HCT116 (cell line): ENCODE measurements around the gene ADCK2. TPM values are rescaled to one million over a fixed set of nuclear protein-coding genes. Genes with fewer than 3 reads are reported as not detected.

Experiments used
- ATAC-seq: fragments of 200-7000 bp; cut with Tn5 transposase; 2 replicates; pipeline ENCODE4 v1.9.1; 2020; ENCODE audit warnings: mild to moderate bottlenecking, moderate library complexity
- BruUV-seq: library from RNA; stranded (reverse); fragments of 400-500 nt; replicated peaks from 2 replicates; lab custom pipeline; 2021; lab: Mats Ljungman, UMichigan
- CTCF ChIA-PET: fragments of 300-600 bp; sonication (Branson Sonifier 250); formaldehyde crosslinking; loops from one replicate; lab custom pipeline; 2021; ENCODE audit warnings: antibody characterized with exemption; lab: Charles Lee
- POLR2A ChIA-PET: fragments of 300-600, 350-600 bp; sonication (Branson Sonifier 250); formaldehyde crosslinking; loops from one replicate; lab custom pipeline; 2021; ENCODE audit warnings: antibody characterized with exemption; lab: Charles Lee
- RAD21 ChIA-PET, 2 experiments: fragments of 300-600 bp; sonication (Branson Sonifier 250); formaldehyde crosslinking; loops; one replicate each; lab custom pipeline; 2023; ENCODE audit warnings: low total read pairs in 2 of 2; ENCODE audit not compliant: uncharacterized antibody in 2 of 2, unreplicated experiment in 2 of 2, low non-redundant PET in 1 of 2; lab: Charles Lee
- DNase-seq: peaks from one replicate; pipeline ENCODE4 v3.0.0-alpha.2; 2010; ENCODE audit warnings: low read depth, low spot score
- H2AFZ ChIP-seq: fragments of 200-600 bp; shearing (Covaris generic), sonication (generic); 2 replicates; pipeline ENCODE4 v1.6.1; 2017; ENCODE audit warnings: low read depth, mixed run types, mixed read lengths, antibody characterized with exemption, low read length; ENCODE audit not compliant: poor library complexity, severe bottlenecking
- H3K27ac ChIP-seq: 2 replicates; pipeline ENCODE4 v1.5.1; 2012; ENCODE audit warnings: low read depth, low read length
- H3K27me3 ChIP-seq: fragments of 200-600 bp; sonication (generic); 2 replicates; pipeline ENCODE4 v1.6.1; 2016; ENCODE audit warnings: mixed run types, low read length, mixed read lengths; ENCODE audit not compliant: insufficient read depth
- H3K36me3 ChIP-seq, 2 experiments: fragments of 200-500 bp in 1 of 2; fragments of 200-600 bp in 1 of 2; sonication (Bioruptor generic) in 1 of 2; sonication (generic) in 1 of 2; 2 replicates each; pipeline versions ENCODE4 v1.5.1 to v1.6.1; 2014 to 2016; ENCODE audit warnings: low read length in 2 of 2, inconsistent platforms in 1 of 2, mixed read lengths in 1 of 2, mixed run types in 1 of 2; ENCODE audit not compliant: insufficient read depth in 2 of 2, control insufficient read depth in 1 of 2
- H3K4me1 ChIP-seq, 2 experiments: fragments of 200-600 bp in 1 of 2; sonication (generic) in 1 of 2; 2 replicates each; pipeline versions ENCODE4 v1.5.1 to v1.6.1; 2012 to 2017; ENCODE audit warnings: low read length in 2 of 2, inconsistent platforms in 1 of 2, mild to moderate bottlenecking in 1 of 2, mixed read lengths in 1 of 2, mixed run types in 1 of 2, moderate library complexity in 1 of 2; ENCODE audit not compliant: insufficient read depth in 2 of 2, control insufficient read depth in 1 of 2
- H3K4me2 ChIP-seq: fragments of 200-600 bp; sonication (generic); 2 replicates; pipeline ENCODE4 v1.6.1; 2017; ENCODE audit warnings: mixed run types, low read length, mixed read lengths
- H3K4me3 ChIP-seq, 2 experiments: fragments of 200-600 bp in 1 of 2; sonication (generic) in 1 of 2; replicated peaks in 1 of 2; 2 replicates each; pipeline ENCODE4 v1.5.1; 2011 to 2016; ENCODE audit warnings: low read length in 2 of 2, control low read depth in 1 of 2, low read depth in 1 of 2, mild to moderate bottlenecking in 1 of 2, mixed read lengths in 1 of 2, mixed run types in 1 of 2
- H3K79me2 ChIP-seq: fragments of 200-600 bp; sonication (generic); 2 replicates; pipeline ENCODE4 v1.6.1; 2017; ENCODE audit warnings: mild to moderate bottlenecking, mixed run types, low read length, moderate library complexity, mixed read lengths; ENCODE audit not compliant: insufficient read depth
- H3K9ac ChIP-seq: fragments of 200-600 bp; sonication (generic); 2 replicates; pipeline ENCODE4 v1.6.1; 2016; ENCODE audit warnings: low read length, mixed read lengths
- H3K9me2 ChIP-seq: fragments of 200-600 bp; sonication (generic), shearing (Covaris generic); 2 replicates; pipeline ENCODE4 v1.6.1; 2017; ENCODE audit warnings: mixed run types, mild to moderate bottlenecking, moderate library complexity; ENCODE audit not compliant: insufficient read depth
- H3K9me3 ChIP-seq, 2 experiments: fragments of 200-500 bp in 1 of 2; fragments of 200-600 bp in 1 of 2; sonication (Bioruptor generic) in 1 of 2; sonication (generic) in 1 of 2; 2 replicates each; pipeline ENCODE4 v1.6.1; 2014 to 2017; ENCODE audit warnings: low read length in 2 of 2, mixed read lengths in 2 of 2, inconsistent platforms in 1 of 2, low read depth in 1 of 2, mild to moderate bottlenecking in 1 of 2, mixed run types in 1 of 2, moderate library complexity in 1 of 2; ENCODE audit not compliant: control insufficient read depth in 1 of 2, insufficient read depth in 1 of 2
- H4K20me1 ChIP-seq: fragments of 200-600 bp; sonication (generic), shearing (Covaris generic); 2 replicates; pipeline ENCODE4 v1.6.1; 2017; ENCODE audit warnings: mixed run types, mild to moderate bottlenecking, moderate library complexity; ENCODE audit not compliant: insufficient read depth
- ELF1 ChIP-seq: IDR thresholded peaks from 2 replicates; pipeline ENCODE4 v1.6.1; 2012; ENCODE audit warnings: low read depth, borderline replicate concordance
- EZH2phosphoT487 ChIP-seq: fragments of 200-600 bp; IDR thresholded peaks from 2 replicates; pipeline ENCODE4 v1.6.1; 2018; ENCODE audit warnings: antibody characterized with exemption, borderline replicate concordance
- JUND ChIP-seq: IDR thresholded peaks from 2 replicates; pipeline ENCODE4 v1.6.1; 2012
- POLR2A ChIP-seq: IDR thresholded peaks from 2 replicates; pipeline ENCODE4 v1.7.0; 2011; ENCODE audit warnings: borderline replicate concordance; ENCODE audit not compliant: insufficient read depth, insufficient read length; ENCODE audit errors: extremely low read depth
- POLR2AphosphoS5 ChIP-seq: IDR thresholded peaks from 2 replicates; pipeline ENCODE4 v1.6.1; 2011; ENCODE audit warnings: mild to moderate bottlenecking, low read depth, low read length, moderate library complexity
- SIN3A ChIP-seq: IDR thresholded peaks from 2 replicates; pipeline ENCODE4 v1.6.1; 2012; ENCODE audit warnings: low read depth
- SP1 ChIP-seq: IDR thresholded peaks from 2 replicates; pipeline ENCODE4 v1.6.1; 2012; ENCODE audit warnings: low read depth
- SRF ChIP-seq: IDR thresholded peaks from 2 replicates; pipeline ENCODE4 v1.6.1; 2012; ENCODE audit warnings: low read depth
- TCF7L2 ChIP-seq: IDR thresholded peaks from 2 replicates; pipeline ENCODE4 v1.7.0; 2011; ENCODE audit warnings: borderline replicate concordance, inconsistent platforms; ENCODE audit not compliant: insufficient read depth, insufficient read length; ENCODE audit errors: extremely low read depth
- YY1 ChIP-seq: IDR thresholded peaks from 2 replicates; pipeline ENCODE4 v1.6.1; 2011; ENCODE audit warnings: low read length, low read depth, moderate library complexity, mild to moderate bottlenecking; ENCODE audit not compliant: insufficient replicate concordance; ENCODE audit errors: extremely low read depth
- ZNF274 ChIP-seq: fragments of 200-500 bp; sonication (Bioruptor generic); IDR thresholded peaks from 2 replicates; pipeline ENCODE4 v1.6.1; 2014; ENCODE audit warnings: mild to moderate bottlenecking, low read depth, low read length, inconsistent platforms
- intact Hi-C: fragments of 100-400 bp; cut with micrococcal nuclease; formaldehyde crosslinking; loops from 2 replicates; pipeline ENCODE4 v1.10.0; 2022
- total RNA-seq: library from RNA; stranded (reverse); gene quantifications from one replicate; pipeline ENCODE4 v1.2.1, GENCODE V29; 2021; ENCODE audit not compliant: unreplicated experiment
- TF ChIP-seq, protein P1 (sequence below): IDR thresholded peaks from 2 replicates; pipeline ENCODE4 v1.6.1; 2012; ENCODE audit warnings: low read depth
- TF ChIP-seq, protein P2 (sequence below), 3 experiments: fragments of 200-600 bp in 1 of 3; sonication (generic) in 1 of 3; IDR thresholded peaks in 2 of 3; conservative IDR thresholded peaks in 1 of 3; 2 replicates each; pipeline ENCODE4 v1.5.1; 2012 to 2017; ENCODE audit warnings: low read depth in 2 of 3, low read length in 2 of 3, antibody characterized with exemption in 1 of 3, borderline replicate concordance in 1 of 3, control low read depth in 1 of 3, mild to moderate bottlenecking in 1 of 3, mixed read lengths in 1 of 3, mixed run types in 1 of 3, moderate library complexity in 1 of 3; ENCODE audit not compliant: insufficient read depth in 1 of 3
- TF ChIP-seq, protein P3 (sequence below): IDR thresholded peaks from 2 replicates; pipeline ENCODE4 v1.6.1; 2012

ADCK2 gene
- total RNA-seq, 1 experiment from 2014 or later: 16.9 TPM

DNA sequence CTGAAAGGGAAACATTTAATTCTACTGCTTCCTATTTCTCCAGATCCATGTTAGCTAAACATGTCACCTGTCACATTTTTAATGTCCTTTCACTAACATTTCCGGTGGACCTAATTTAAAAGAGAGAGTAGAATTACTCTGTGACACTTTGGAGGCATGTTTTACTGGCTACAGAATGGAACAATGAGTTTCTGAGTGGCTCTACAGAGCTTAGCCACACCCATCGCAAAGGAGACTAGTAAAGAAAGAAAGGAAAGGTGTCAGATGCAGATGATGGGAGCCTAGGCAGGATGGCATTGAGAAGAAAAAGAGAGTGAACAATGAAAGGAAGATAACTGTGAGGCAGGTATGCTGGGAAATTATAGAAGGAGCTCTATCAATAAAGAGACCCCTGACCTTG lies 59.7 kb downstream of the ADCK2 start:
- DNase-seq (no peak), ATAC-seq (no peak)
- H3K4me3 ChIP-seq: no peak overlapping the region
- H3K27ac ChIP-seq: no peak overlapping the region
- no peaks in the 10 kb centered on the region for H3K79me2 ChIP-seq
- H3K4me1 ChIP-seq: no peaks in the 10 kb centered on the region
- no peaks in the 10 kb centered on the region for H3K36me3 ChIP-seq
- no peak overlapping the region for H3K9ac ChIP-seq
- no peaks in the 10 kb centered on the region for H3K9me3 ChIP-seq
- no peaks in the 10 kb centered on the region for H4K20me1 ChIP-seq
- TF ChIP-seq SP1: no peak
- no peak for TF ChIP-seq ELF1
- TF ChIP-seq YY1: no peak
- no peak for TF ChIP-seq SRF
- TF ChIP-seq, protein P1, sequence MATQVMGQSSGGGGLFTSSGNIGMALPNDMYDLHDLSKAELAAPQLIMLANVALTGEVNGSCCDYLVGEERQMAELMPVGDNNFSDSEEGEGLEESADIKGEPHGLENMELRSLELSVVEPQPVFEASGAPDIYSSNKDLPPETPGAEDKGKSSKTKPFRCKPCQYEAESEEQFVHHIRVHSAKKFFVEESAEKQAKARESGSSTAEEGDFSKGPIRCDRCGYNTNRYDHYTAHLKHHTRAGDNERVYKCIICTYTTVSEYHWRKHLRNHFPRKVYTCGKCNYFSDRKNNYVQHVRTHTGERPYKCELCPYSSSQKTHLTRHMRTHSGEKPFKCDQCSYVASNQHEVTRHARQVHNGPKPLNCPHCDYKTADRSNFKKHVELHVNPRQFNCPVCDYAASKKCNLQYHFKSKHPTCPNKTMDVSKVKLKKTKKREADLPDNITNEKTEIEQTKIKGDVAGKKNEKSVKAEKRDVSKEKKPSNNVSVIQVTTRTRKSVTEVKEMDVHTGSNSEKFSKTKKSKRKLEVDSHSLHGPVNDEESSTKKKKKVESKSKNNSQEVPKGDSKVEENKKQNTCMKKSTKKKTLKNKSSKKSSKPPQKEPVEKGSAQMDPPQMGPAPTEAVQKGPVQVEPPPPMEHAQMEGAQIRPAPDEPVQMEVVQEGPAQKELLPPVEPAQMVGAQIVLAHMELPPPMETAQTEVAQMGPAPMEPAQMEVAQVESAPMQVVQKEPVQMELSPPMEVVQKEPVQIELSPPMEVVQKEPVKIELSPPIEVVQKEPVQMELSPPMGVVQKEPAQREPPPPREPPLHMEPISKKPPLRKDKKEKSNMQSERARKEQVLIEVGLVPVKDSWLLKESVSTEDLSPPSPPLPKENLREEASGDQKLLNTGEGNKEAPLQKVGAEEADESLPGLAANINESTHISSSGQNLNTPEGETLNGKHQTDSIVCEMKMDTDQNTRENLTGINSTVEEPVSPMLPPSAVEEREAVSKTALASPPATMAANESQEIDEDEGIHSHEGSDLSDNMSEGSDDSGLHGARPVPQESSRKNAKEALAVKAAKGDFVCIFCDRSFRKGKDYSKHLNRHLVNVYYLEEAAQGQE: no peak
- no peak for TF ChIP-seq POLR2A
- TF ChIP-seq EZH2phosphoT487: no peak
- TF ChIP-seq, protein P2, sequence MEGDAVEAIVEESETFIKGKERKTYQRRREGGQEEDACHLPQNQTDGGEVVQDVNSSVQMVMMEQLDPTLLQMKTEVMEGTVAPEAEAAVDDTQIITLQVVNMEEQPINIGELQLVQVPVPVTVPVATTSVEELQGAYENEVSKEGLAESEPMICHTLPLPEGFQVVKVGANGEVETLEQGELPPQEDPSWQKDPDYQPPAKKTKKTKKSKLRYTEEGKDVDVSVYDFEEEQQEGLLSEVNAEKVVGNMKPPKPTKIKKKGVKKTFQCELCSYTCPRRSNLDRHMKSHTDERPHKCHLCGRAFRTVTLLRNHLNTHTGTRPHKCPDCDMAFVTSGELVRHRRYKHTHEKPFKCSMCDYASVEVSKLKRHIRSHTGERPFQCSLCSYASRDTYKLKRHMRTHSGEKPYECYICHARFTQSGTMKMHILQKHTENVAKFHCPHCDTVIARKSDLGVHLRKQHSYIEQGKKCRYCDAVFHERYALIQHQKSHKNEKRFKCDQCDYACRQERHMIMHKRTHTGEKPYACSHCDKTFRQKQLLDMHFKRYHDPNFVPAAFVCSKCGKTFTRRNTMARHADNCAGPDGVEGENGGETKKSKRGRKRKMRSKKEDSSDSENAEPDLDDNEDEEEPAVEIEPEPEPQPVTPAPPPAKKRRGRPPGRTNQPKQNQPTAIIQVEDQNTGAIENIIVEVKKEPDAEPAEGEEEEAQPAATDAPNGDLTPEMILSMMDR (IDR thresholded peaks at IDR 0.05 in 2 of 3, conservative IDR thresholded peaks at IDR 0.05 in 1 of 3; ENCODE audit: borderline replicate concordance in 1 of 3, insufficient read depth in 1 of 3, low read depth in 2 of 3, low read length in 2 of 3): no peak
- TF ChIP-seq, protein P3, sequence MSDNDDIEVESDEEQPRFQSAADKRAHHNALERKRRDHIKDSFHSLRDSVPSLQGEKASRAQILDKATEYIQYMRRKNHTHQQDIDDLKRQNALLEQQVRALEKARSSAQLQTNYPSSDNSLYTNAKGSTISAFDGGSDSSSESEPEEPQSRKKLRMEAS: no peak
- TF ChIP-seq POLR2AphosphoS5: no peak
- TF ChIP-seq SIN3A: no peak
- no peak for TF ChIP-seq ZNF274
- TF ChIP-seq TCF7L2: no peak
- no peak for TF ChIP-seq JUND
- H3K4me2 ChIP-seq: no peak overlapping the region
- H2AFZ ChIP-seq: no peak overlapping the region
- no TSS peak for BruUV-seq
- CTCF ChIA-PET: no interaction called here
- POLR2A ChIA-PET: interaction anchor here (0.6 kb wide), 1 partner anchor 12 kb away, joined by 4 read pairs; no protein-coding TSS in a partner anchor
- RAD21 ChIA-PET: no interaction called here
- H3K27me3 ChIP-seq: no peaks in the 10 kb centered on the region
- no peaks in the 10 kb centered on the region for H3K9me2 ChIP-seq
- intact Hi-C loops: no loop called here
